ENCODE data around the gene TIPARP. TPM values are rescaled to one million over a fixed set of nuclear protein-coding genes. Genes with fewer than 3 reads are reported as not detected.

TIPARP gene
- total RNA-seq, 4 donors from 2014 or later, result 49.8 to 144 (median 72.6) TPM

DNA sequence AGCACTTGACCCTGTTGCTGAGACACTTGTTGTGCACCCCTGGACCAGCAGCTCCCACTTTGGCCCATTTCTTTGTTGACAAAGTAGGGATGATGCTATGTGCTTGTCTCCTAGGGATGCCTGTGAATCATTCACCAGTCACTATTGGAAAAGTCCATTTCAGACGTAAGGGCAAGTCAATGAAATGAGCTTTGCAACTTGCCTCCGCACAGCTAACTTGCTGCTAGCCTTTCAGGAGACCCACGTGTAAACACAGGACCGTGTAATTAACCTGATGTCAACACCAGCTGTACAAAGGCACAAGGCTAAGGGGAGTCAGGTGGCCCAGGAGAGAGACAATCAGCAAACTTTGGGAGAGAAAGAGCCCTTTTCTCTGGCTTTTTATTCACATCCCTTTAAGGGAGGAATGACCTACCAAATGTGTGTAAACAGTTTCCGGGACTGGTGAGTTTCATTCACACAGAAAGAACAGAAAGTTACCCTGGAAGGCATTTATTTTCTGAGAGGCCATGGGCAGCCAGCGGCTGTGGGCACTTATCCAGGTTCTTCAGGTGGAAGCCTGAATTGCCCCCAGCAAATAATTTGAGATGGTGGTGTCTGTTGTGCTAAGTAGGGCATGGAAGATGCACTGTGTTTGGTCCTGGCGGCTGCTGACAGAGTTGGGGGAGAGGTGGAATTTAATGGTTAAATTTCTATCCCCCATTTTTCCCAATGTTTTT, 54.0 kb downstream of the TIPARP start:
- H3K27me3 ChIP-seq, result no peaks in the 10 kb centered on the region
- no peak for TF ChIP-seq POLR2A (IDR thresholded peaks at IDR 0.05)
- TF ChIP-seq EP300 (IDR thresholded peaks at IDR 0.05), result no peak
- TF ChIP-seq CTCF (IDR thresholded peaks at IDR 0.05), result no peak
- no peak for TF ChIP-seq POLR2AphosphoS5 (IDR thresholded peaks at IDR 0.05)
- no peaks in the 10 kb centered on the region for H3K9me3 ChIP-seq
- no peak overlapping the region for H3K4me3 ChIP-seq
- H3K4me1 ChIP-seq, result no peaks in the 10 kb centered on the region
- 30 to 70% methylated on average over 2 to 7 of the region's 7 CpGs for WGBS, 2 donors (ENCODE audit: low coverage in 1 of 2)
- H3K36me3 ChIP-seq, result no peaks in the 10 kb centered on the region
- no peak overlapping the region for H3K27ac ChIP-seq
- no peak for ATAC-seq

DNA sequence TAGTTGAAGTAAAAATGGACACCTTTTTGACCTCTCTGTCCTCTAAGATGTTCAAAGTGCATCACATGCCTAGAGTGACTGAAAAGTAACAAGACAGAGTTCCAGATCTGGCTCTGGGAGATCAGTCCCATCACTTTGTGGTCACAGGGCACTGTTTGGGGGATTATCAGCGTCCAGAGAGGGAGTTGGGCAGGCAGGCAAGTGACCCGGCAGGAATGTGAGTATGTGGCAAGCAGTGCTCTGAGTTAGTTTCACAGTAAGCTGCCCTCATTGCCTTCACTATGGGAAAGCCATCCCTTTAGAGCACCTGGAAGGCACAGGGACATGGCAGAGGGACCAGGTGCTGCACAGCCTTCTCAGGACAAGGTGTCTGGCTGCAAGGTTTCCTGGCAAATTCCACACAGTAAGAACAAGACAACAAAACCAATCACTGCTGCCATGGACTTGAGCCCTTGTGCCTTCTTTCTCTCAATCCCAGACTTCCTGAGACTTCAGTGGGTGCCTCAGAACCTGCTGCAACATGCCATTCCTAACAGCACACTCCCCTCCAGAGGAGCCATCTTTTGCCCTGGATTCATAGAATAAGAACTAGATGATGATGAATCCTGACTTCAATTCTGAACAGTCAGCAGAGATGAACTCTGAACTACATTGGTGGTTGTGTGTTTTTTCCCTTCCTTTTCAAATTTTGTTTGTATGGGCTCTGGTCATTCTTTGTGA, 55.2 kb downstream of the TIPARP start:
- H3K4me1 ChIP-seq, result no peaks in the 10 kb centered on the region
- ATAC-seq, result no peak
- no peaks in the 10 kb centered on the region for H3K27me3 ChIP-seq
- WGBS, 2 donors (ENCODE audit: low coverage in 1 of 2), result 35% methylated on average over 2 of the region's 2 CpGs; no CpG with 5 or more reads in 1 of the 2 donors
- no peak for TF ChIP-seq EP300 (IDR thresholded peaks at IDR 0.05)
- no peak for TF ChIP-seq POLR2AphosphoS5 (IDR thresholded peaks at IDR 0.05)
- TF ChIP-seq CTCF (IDR thresholded peaks at IDR 0.05), result no peak
- TF ChIP-seq POLR2A (IDR thresholded peaks at IDR 0.05), result no peak
- no peaks in the 10 kb centered on the region for H3K36me3 ChIP-seq
- H3K9me3 ChIP-seq, result no peaks in the 10 kb centered on the region
- no peak overlapping the region for H3K4me3 ChIP-seq
- H3K27ac ChIP-seq, result no peak overlapping the region

- H3K4me3 ChIP-seq, result no peak overlapping the region
- TF ChIP-seq POLR2A (IDR thresholded peaks at IDR 0.05), result no peak
- TF ChIP-seq POLR2AphosphoS5 (IDR thresholded peaks at IDR 0.05), result no peak
- TF ChIP-seq CTCF (IDR thresholded peaks at IDR 0.05), result no peak
- TF ChIP-seq EP300 (IDR thresholded peaks at IDR 0.05), result no peak
- no peaks in the 10 kb centered on the region for H3K9me3 ChIP-seq
- ATAC-seq, result no peak
- H3K27ac ChIP-seq, result no peak overlapping the region
- no peaks in the 10 kb centered on the region for H3K27me3 ChIP-seq
- no peaks in the 10 kb centered on the region for H3K36me3 ChIP-seq
- H3K4me1 ChIP-seq, result no peaks in the 10 kb centered on the region
Observed at GRCh38 chr3:156731813-156732212, 57.4 kb downstream of the TIPARP start.

DNA sequence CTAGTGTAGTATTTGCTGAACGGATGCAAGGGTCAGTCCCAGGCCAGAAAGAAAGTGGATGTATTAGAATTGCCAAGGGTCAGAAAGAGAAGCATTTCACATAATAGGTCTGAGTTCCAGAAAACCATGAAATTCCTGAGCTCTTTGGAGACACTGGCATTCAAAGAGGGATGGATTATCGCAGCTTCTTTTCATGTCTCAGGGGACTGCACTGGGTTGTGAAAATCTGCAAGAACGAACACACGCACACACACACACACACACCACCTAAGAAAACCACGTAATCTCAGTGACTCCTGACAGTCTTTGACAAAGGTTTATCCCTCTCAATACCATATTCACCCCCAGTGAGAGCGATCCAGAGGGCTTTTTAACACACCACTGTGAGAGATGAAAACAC, 57.9 kb downstream of the TIPARP start:
- WGBS, 2 donors (ENCODE audit: low coverage in 1 of 2), result 64 to 67% methylated on average over 6 of the region's 6 CpGs
- no peak for ATAC-seq
- Histone ChIP-seq H3K27ac (no peak overlapping the region), H3K4me3 (no peak overlapping the region), H3K27me3 (no peaks in the 10 kb centered on the region), H3K36me3 (no peaks in the 10 kb centered on the region), H3K9me3 (no peaks in the 10 kb centered on the region), H3K4me1 (no peaks in the 10 kb centered on the region)
- no peak for TF ChIP-seq CTCF (IDR thresholded peaks at IDR 0.05)
- TF ChIP-seq POLR2A (IDR thresholded peaks at IDR 0.05), result no peak
- no peak for TF ChIP-seq POLR2AphosphoS5 (IDR thresholded peaks at IDR 0.05)
- TF ChIP-seq EP300 (IDR thresholded peaks at IDR 0.05), result no peak

All from gastroesophageal sphincter (tissue), 4 donors.